Thoracic aorta (tissue), 2 donors: ENCODE measurements around the gene TAMALIN. TPM values are rescaled to one million over a fixed set of nuclear protein-coding genes. Genes with fewer than 3 reads are reported as not detected.

ENCODE experiments used
- ATAC-seq: fragments of 150-250 bp; one replicate; pipeline ENCODE4 v1.8.0; 2017; ENCODE audit warnings: low read depth; ENCODE audit not compliant: insufficient number of reproducible peaks, low FRiP score
- DNase-seq: peaks from one replicate; pipeline ENCODE4 v3.0.0-alpha.2; 2020; ENCODE audit warnings: low spot score
- H3K27ac ChIP-seq, 2 donors: fragments of 200-600 bp; sonication (generic); 1 replicate in 1 of 2; 2 replicates in 1 of 2; pipeline ENCODE4 v1.5.1; 2016; ENCODE audit warnings: mild to moderate bottlenecking in 2 of 2, moderate library complexity in 2 of 2
- H3K27me3 ChIP-seq: fragments of 200-600 bp; sonication (generic); replicated peaks from 2 replicates; pipeline ENCODE4 v1.6.0; 2016; ENCODE audit warnings: mild to moderate bottlenecking; ENCODE audit not compliant: insufficient read depth
- H3K36me3 ChIP-seq: fragments of 200-600 bp; sonication (generic); one replicate; pipeline ENCODE4 v1.5.1; 2016
- H3K4me1 ChIP-seq, 2 donors: fragments of 200-600 bp; sonication (generic); 1 replicate in 1 of 2; 2 replicates in 1 of 2; pipeline versions ENCODE4 v1.5.1 to v1.6.0; 2016; ENCODE audit warnings: low read depth in 2 of 2, mild to moderate bottlenecking in 1 of 2; ENCODE audit not compliant: control insufficient read depth in 1 of 2
- H3K4me3 ChIP-seq: fragments of 200-600 bp; sonication (generic); 2 replicates; pipeline ENCODE4 v1.5.1; 2016; ENCODE audit warnings: mild to moderate bottlenecking
- H3K9me3 ChIP-seq: fragments of 200-600 bp; sonication (generic); 2 replicates; pipeline ENCODE4 v1.5.1; 2016
- total RNA-seq, 2 donors: library from RNA; depleted of rRNA; stranded (reverse); fragments of >200 nt; gene quantifications; one replicate each; pipeline versions ENCODE4 v1.1.0 to v1.2.3, GENCODE V29; 2016
- TF ChIP-seq, protein P1 (sequence below): fragments of 200-600 bp; sonication (generic); IDR thresholded peaks from one replicate; pipeline ENCODE4 v1.5.1; 2019; ENCODE audit warnings: antibody characterized with exemption

Gene TAMALIN
- total RNA-seq, 2 donors from 2014 or later: 17.0 to 21.9 TPM

DNA sequence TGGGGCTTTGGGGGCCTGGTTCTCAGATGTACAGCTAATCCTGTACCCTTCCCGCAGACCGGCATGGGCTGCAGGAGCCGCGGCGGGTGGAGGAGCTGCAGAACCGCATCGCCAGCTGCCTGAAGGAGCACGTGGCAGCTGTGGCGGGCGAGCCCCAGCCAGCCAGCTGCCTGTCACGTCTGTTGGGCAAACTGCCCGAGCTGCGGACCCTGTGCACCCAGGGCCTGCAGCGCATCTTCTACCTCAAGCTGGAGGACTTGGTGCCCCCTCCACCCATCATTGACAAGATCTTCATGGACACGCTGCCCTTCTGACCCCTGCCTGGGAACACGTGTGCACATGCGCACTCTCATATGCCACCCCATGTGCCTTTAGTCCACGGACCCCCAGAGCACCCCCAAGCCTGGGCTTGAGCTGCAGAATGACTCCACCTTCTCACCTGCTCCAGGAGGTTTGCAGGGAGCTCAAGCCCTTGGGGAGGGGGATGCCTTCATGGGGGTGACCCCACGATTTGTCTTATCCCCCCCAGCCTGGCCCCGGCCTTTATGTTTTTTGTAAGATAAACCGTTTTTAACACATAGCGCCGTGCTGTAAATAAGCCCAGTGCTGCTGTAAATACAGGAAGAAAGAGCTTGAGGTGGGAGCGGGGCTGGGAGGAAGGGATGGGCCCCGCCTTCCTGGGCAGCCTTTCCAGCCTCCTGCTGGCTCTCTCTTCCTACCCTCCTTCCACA, 52.0 kb downstream of the TAMALIN start:
- peaks cover 24% of the 10 kb centered on the region for H3K36me3 ChIP-seq
- no peaks in the 10 kb centered on the region for H3K4me1 ChIP-seq
- H3K27ac ChIP-seq: no peak overlapping the region
- no peaks in the 10 kb centered on the region for H3K9me3 ChIP-seq
- no peak for ATAC-seq
- TF ChIP-seq, protein P1, sequence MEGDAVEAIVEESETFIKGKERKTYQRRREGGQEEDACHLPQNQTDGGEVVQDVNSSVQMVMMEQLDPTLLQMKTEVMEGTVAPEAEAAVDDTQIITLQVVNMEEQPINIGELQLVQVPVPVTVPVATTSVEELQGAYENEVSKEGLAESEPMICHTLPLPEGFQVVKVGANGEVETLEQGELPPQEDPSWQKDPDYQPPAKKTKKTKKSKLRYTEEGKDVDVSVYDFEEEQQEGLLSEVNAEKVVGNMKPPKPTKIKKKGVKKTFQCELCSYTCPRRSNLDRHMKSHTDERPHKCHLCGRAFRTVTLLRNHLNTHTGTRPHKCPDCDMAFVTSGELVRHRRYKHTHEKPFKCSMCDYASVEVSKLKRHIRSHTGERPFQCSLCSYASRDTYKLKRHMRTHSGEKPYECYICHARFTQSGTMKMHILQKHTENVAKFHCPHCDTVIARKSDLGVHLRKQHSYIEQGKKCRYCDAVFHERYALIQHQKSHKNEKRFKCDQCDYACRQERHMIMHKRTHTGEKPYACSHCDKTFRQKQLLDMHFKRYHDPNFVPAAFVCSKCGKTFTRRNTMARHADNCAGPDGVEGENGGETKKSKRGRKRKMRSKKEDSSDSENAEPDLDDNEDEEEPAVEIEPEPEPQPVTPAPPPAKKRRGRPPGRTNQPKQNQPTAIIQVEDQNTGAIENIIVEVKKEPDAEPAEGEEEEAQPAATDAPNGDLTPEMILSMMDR: no peak
- DNase-seq: no peak
- H3K4me3 ChIP-seq: no peak overlapping the region
- no peaks in the 10 kb centered on the region for H3K27me3 ChIP-seq

DNA sequence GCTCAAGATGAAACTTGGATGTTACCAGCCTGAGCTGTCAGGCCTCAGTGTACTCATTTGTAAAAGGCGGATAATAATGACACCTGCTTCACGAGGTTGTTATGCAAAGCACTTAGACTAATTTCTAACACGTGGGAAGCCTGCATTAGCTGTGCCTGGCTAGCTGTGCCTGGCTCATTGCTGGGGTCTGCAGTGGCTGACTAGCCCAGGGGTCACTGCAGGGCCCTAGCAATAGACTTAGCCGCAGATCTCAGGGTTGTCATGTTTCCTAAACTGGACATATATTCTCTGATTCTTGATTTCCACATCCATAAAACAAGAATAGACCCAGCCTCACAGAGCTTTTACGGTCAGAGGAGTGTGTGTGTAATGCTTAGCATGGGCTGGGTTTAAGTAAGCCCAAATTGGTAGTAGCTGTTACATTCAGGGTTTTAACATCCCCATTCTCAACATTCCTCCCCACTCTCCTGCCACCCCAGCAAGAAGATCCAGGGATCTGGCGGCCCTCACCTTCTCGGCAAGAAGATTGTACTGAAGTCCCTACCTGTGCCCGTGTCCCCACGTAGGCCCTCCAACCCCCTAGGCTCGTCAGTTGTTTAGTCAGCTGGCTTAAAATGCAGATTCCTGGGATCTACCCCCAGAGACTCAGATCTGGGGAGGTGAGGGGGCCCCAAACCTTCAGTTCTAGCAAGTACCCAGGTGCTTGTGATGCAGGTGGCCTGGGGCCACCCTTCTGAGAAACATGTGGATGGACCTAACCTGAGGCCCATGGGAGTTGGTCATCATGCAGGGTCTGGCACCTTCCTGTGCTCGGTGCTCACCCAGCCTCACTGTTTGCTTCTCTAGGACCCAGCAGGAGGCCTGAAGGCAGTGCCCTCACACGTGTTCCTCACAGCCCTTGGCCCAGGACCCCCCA, 53.1 kb downstream of the TAMALIN start:
- no peaks in the 10 kb centered on the region for H3K9me3 ChIP-seq
- H3K27me3 ChIP-seq: no peaks in the 10 kb centered on the region
- DNase-seq: no peak
- H3K27ac ChIP-seq: no peak overlapping the region
- no peak for ATAC-seq
- H3K36me3 ChIP-seq: peaks cover 20% of the 10 kb centered on the region
- no peaks in the 10 kb centered on the region for H3K4me1 ChIP-seq
- TF ChIP-seq, protein P1: no peak
- H3K4me3 ChIP-seq: no peak overlapping the region

DNA sequence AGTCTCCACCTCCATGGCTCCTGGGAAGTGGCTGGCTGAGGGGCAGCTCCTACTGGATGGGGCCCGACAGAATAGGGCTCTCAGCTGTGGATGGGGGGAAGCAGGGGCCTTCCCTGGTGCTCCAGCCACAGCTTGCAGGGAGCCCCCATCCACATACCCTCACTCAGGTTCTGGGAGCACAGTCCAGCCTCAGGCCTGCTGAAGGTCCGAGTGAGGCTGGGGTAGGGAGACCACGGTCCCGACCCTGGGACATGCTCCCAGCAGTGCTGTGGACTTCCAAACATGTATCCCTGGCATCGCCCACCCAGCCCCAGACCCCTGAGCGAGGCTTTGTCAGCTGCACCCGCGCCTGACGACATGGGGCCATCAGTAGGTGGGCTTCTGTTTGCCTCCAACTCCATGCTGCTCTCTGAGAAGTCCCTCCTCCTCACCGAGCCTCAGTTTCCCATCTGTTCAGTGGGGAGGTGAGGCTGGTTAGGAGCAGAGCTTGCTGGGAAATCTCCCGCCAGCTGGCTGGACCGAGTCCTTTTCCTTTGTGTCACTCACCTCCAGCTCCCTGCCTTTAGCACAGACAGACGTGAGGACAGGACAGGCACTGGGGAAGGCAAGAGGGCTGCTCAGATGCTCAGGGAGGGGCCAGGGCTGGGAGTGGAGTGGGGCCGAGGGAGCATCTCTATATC, 53.9 kb downstream of the TAMALIN start:
- H3K9me3 ChIP-seq: no peaks in the 10 kb centered on the region
- TF ChIP-seq, protein P1: no peak
- H3K36me3 ChIP-seq: peaks cover 19% of the 10 kb centered on the region
- DNase-seq (no peak), ATAC-seq (no peak)
- no peaks in the 10 kb centered on the region for H3K4me1 ChIP-seq
- H3K27me3 ChIP-seq: no peaks in the 10 kb centered on the region
- H3K4me3 ChIP-seq: no peak overlapping the region
- H3K27ac ChIP-seq: no peak overlapping the region

DNA sequence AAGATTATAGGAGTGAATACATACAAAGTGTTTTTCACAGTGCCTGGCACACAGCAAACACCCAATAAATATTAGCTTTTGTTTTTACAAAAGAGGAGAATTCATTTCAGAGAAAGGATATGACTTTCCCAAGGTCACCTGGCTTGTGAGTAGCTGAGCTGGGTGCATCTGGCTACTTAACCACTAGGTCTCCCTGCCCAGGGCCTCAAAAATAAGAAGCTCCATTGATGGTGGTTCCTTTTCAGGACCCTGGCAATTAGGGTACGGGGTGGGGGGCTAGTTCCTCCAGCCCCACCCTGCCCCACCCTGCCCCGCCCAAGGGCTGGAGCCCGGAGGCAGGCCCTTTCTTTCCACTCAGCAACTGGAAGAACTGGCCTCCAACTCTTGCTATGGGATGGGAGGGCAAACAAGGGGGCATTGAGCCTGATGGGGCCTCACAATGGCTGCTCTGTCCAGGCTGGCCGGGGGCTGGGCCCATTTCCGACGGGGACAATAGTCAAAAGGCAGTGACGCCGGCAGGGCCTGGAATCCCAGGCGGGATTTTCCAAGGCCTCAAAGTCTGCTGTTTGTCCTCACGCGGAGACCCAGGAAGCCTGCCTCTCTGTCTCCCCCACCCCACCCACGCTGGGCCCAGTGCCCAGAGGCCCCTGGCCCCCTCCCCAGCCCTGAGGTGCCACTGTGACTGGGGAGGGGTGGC, 54.9 kb downstream of the TAMALIN start:
- ATAC-seq (no peak), DNase-seq (no peak)
- Histone ChIP-seq H3K27me3 (no peaks in the 10 kb centered on the region), H3K4me3 (no peak overlapping the region), H3K27ac (no peak overlapping the region), H3K9me3 (no peaks in the 10 kb centered on the region), H3K4me1 (no peaks in the 10 kb centered on the region), H3K36me3 (peaks cover 19% of the 10 kb centered on the region)
- TF ChIP-seq, protein P1: no peak
